WTC11 (cell line): ENCODE measurements around the gene YEATS2. TPM values are rescaled to one million over a fixed set of nuclear protein-coding genes. Genes with fewer than 3 reads are reported as not detected.

Source experiments
- total RNA-seq: library from RNA; stranded (reverse); gene quantifications from 3 replicates; pipeline ENCODE4 v1.2.3, GENCODE V29; 2021

The YEATS2 gene
- total RNA-seq, 1 experiment from 2014 or later: 42.5 TPM

Other genes starting within 250 kb of the YEATS2 start
- gene KLHL6, start 142.1 kb upstream of the YEATS2 start, total RNA-seq: 0.11 to 0.23 TPM (median 0.18 TPM) in 3 replicates
- 33.1 to 35.3 TPM (median 33.9 TPM) in 3 replicates for gene KLHL24, start 62.2 kb upstream of the YEATS2 start, total RNA-seq
- gene MAP6D1, start 127.8 kb downstream of the YEATS2 start, total RNA-seq: 4.3 to 6.3 TPM (median 5.0 TPM) in 3 replicates
- 71.3 to 93.5 TPM (median 74.3 TPM) in 3 replicates for gene PARL, start 187.1 kb downstream of the YEATS2 start, total RNA-seq